ENCODE measurements around the gene C12orf57. TPM values are rescaled to one million over a fixed set of nuclear protein-coding genes. Genes with fewer than 3 reads are reported as not detected.

C12orf57 gene
- total and polyA plus RNA-seq, 2 of the 13 experiments (the other 11 are each of a cell fraction or from before 2014, with no cell fraction given) = 84.0 to 287 TPM

- peak; percentile 87; the same call in 1 of the 2 replicates for TF ChIP-seq ZNF839 (CRISPR knock-in tag; IDR thresholded peaks at IDR 0.05; ENCODE audit: borderline replicate concordance)
- TF ChIP-seq CENPX (CRISPR knock-in tag; IDR thresholded peaks at IDR 0.05) = no peak
- peak; percentile 32; the same call in 1 of the 2 replicates for TF ChIP-seq E2F2 (CRISPR knock-in tag; IDR thresholded peaks at IDR 0.05; ENCODE audit: borderline replicate concordance)
- no peak for TF ChIP-seq MTF1 (CRISPR knock-in tag; IDR thresholded peaks at IDR 0.05)
- TF ChIP-seq SRSF4 (IDR thresholded peaks at IDR 0.05; ENCODE audit: low read depth, low read length, poor library complexity, severe bottlenecking) = no peak
- TF ChIP-seq ZGPAT (CRISPR knock-in tag; IDR thresholded peaks at IDR 0.05) = peak; percentile 94
Observed at GRCh38 chr12:6937481-6938352, 6.1 kb upstream of the C12orf57 start (continued).
